Measurements from ENCODE around the gene MYO16.

Gene MYO16

GRCh38 chr13:109154546-109154945 is 525.1 kb downstream of the MYO16 start:
- DNase-seq (ENCODE audit: low read depth), result no peak

GRCh38 chr13:109154966-109155761 is 525.8 kb downstream of the MYO16 start:
- DNase-seq (ENCODE audit: low read depth), result no peak

- no peak for DNase-seq (ENCODE audit: low read depth)
Measured at GRCh38 chr13:109156181-109156935, 526.9 kb downstream of the MYO16 start.

- no peak for DNase-seq (ENCODE audit: low read depth)
Measured at GRCh38 chr13:109157275-109157674, 527.9 kb downstream of the MYO16 start.

GRCh38 chr13:109158383-109158782 is 529.0 kb downstream of the MYO16 start:
- no peak for DNase-seq (ENCODE audit: low read depth)

GRCh38 chr13:109159650-109160309 is 530.4 kb downstream of the MYO16 start:
- DNase-seq (ENCODE audit: low read depth), result no peak

- no peak for DNase-seq (ENCODE audit: low read depth)
Measured at GRCh38 chr13:109160357-109160756, 530.9 kb downstream of the MYO16 start.

GRCh38 chr13:109160887-109161669 is 531.7 kb downstream of the MYO16 start:
- no peak for DNase-seq (ENCODE audit: low read depth)

GRCh38 chr13:109162248-109163036 is 533.0 kb downstream of the MYO16 start:
- DNase-seq (ENCODE audit: low read depth), result no peak

- DNase-seq (ENCODE audit: low read depth), result no peak
Measured at GRCh38 chr13:109163037-109163379, 533.6 kb downstream of the MYO16 start.

GRCh38 chr13:109165417-109165904 is 536.0 kb downstream of the MYO16 start:
- no peak for DNase-seq (ENCODE audit: low read depth)

GRCh38 chr13:109166804-109167203 is 537.4 kb downstream of the MYO16 start:
- no peak for DNase-seq (ENCODE audit: low read depth)

- DNase-seq (ENCODE audit: low read depth), result no peak
Measured at GRCh38 chr13:109172136-109172535, 542.7 kb downstream of the MYO16 start.

GRCh38 chr13:109175666-109176065 is 546.3 kb downstream of the MYO16 start:
- no peak for DNase-seq (ENCODE audit: low read depth)

- DNase-seq (ENCODE audit: low read depth), result no peak
Measured at GRCh38 chr13:109180905-109181425, 551.6 kb downstream of the MYO16 start.

- DNase-seq (ENCODE audit: low read depth), result no peak
Measured at GRCh38 chr13:109182777-109183465, 553.5 kb downstream of the MYO16 start.

- DNase-seq (ENCODE audit: low read depth), result no peak
Measured at GRCh38 chr13:109191413-109191812, 562.0 kb downstream of the MYO16 start.

GRCh38 chr13:109192306-109192705 is 562.9 kb downstream of the MYO16 start:
- no peak for DNase-seq (ENCODE audit: low read depth)

GRCh38 chr13:109196948-109197347 is 567.5 kb downstream of the MYO16 start:
- no peak for DNase-seq (ENCODE audit: low read depth)

GRCh38 chr13:109198585-109198984 is 569.2 kb downstream of the MYO16 start:
- DNase-seq (ENCODE audit: low read depth), result no peak
